Endothelial cell of umbilical vein (primary cell): ENCODE measurements around the gene PYHIN1.

Experiments
- EZH2 ChIP-seq: IDR thresholded peaks from 2 replicates; pipeline ENCODE4 v1.6.1; 2012; ENCODE audit warnings: borderline replicate concordance, low read depth, mild to moderate bottlenecking, moderate library complexity, low read length, inconsistent platforms; ENCODE audit not compliant: severe bottlenecking
- FOS ChIP-seq: IDR thresholded peaks from 2 replicates; pipeline ENCODE4 v1.6.1; 2011; ENCODE audit warnings: mild to moderate bottlenecking, low read length, moderate library complexity, borderline replicate concordance; ENCODE audit not compliant: insufficient read depth
- POLR2AphosphoS5 ChIP-seq: IDR thresholded peaks from 2 replicates; pipeline ENCODE4 v1.6.1; 2012; ENCODE audit warnings: low read depth, mild to moderate bottlenecking, control low read depth, low read length, moderate library complexity; ENCODE audit not compliant: insufficient read depth
- TF ChIP-seq, protein P1 (sequence below), 2 donors: IDR thresholded peaks; 1 replicate in 1 of 2; 2 replicates in 1 of 2; pipeline ENCODE4 v1.5.1; 2011; ENCODE audit warnings: low read length in 2 of 2, mild to moderate bottlenecking in 2 of 2, moderate library complexity in 2 of 2, control low read depth in 1 of 2, inconsistent platforms in 1 of 2, low read depth in 1 of 2; ENCODE audit not compliant: insufficient read depth in 1 of 2; ENCODE audit errors: extremely low read depth in 1 of 2

GRCh38 chr1:158989424-158989823, 58.1 kb downstream of the PYHIN1 start:
- TF ChIP-seq FOS (no peak), POLR2AphosphoS5 (no peak), EZH2 (no peak)
- TF ChIP-seq, protein P1, sequence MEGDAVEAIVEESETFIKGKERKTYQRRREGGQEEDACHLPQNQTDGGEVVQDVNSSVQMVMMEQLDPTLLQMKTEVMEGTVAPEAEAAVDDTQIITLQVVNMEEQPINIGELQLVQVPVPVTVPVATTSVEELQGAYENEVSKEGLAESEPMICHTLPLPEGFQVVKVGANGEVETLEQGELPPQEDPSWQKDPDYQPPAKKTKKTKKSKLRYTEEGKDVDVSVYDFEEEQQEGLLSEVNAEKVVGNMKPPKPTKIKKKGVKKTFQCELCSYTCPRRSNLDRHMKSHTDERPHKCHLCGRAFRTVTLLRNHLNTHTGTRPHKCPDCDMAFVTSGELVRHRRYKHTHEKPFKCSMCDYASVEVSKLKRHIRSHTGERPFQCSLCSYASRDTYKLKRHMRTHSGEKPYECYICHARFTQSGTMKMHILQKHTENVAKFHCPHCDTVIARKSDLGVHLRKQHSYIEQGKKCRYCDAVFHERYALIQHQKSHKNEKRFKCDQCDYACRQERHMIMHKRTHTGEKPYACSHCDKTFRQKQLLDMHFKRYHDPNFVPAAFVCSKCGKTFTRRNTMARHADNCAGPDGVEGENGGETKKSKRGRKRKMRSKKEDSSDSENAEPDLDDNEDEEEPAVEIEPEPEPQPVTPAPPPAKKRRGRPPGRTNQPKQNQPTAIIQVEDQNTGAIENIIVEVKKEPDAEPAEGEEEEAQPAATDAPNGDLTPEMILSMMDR (IDR thresholded peaks at IDR 0.05; ENCODE audit: extremely low read depth in 1 of 2, insufficient read depth in 1 of 2, low read depth in 1 of 2, low read length in 2 of 2) = no peak
